ENCODE results near the gene KIAA0825.

Gene KIAA0825

DNA sequence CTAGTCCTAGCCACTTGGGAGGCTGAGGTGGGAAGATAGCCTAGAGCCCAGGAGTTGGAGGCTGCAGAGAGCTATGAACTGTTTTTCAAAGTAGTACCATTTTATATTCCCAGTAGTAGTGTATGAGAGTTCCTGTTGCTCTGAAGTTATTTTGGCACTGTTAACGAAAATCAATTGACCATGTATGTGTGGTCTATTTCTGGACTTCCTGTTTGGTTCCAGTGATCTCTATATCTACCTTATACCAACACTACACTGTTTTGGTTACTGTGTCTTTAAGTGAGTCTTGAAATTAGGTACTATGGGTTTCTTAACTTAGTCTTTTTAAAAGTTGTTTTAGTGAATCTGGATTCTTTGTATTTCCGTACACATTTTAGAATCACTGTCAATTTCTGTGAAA, 13.6 kb upstream of the KIAA0825 start:
- Histone ChIP-seq H3K4me1 (no peaks in the 10 kb centered on the region), H3K9ac (no peak overlapping the region), H3K4me3 (ENCODE audit: low read depth, low read length) (no peak overlapping the region), H3K27me3 (ENCODE audit: control insufficient read depth, insufficient read depth, low read length) (no peaks in the 10 kb centered on the region), H3K4me2 (ENCODE audit: low read length) (no peak overlapping the region), H3K27ac (no peak overlapping the region), H3K79me2 (peaks cover 3% of the 10 kb centered on the region), H3K36me3 (ENCODE audit: control insufficient read depth, insufficient read depth, low read length) (no peaks in the 10 kb centered on the region), H2AFZ (no peak overlapping the region), H3K9me3 (ENCODE audit: control insufficient read depth, low read length) (no peaks in the 10 kb centered on the region)
- TF ChIP-seq, protein P1, sequence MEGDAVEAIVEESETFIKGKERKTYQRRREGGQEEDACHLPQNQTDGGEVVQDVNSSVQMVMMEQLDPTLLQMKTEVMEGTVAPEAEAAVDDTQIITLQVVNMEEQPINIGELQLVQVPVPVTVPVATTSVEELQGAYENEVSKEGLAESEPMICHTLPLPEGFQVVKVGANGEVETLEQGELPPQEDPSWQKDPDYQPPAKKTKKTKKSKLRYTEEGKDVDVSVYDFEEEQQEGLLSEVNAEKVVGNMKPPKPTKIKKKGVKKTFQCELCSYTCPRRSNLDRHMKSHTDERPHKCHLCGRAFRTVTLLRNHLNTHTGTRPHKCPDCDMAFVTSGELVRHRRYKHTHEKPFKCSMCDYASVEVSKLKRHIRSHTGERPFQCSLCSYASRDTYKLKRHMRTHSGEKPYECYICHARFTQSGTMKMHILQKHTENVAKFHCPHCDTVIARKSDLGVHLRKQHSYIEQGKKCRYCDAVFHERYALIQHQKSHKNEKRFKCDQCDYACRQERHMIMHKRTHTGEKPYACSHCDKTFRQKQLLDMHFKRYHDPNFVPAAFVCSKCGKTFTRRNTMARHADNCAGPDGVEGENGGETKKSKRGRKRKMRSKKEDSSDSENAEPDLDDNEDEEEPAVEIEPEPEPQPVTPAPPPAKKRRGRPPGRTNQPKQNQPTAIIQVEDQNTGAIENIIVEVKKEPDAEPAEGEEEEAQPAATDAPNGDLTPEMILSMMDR (IDR thresholded peaks at IDR 0.05) = no peak

DNA sequence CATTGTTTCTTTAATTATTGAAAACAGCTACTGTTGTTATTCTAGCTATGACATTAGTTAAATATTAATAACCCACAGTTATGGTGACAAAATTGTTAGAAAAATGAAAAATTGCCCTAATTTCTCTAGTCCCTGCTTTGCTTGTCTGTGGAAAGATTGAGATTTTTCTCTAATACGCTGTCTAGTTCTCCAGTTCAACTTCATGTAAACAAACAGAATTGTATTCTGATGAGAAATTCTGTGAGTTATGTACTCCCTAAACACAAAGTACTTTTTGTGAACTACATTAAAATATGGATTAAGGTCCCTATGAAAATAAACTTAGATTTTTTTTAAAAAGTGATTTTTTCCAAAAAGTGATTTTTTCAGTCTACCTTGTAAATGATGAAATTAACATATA, 8.8 kb upstream of the KIAA0825 start:
- H3K79me2 ChIP-seq = no peaks in the 10 kb centered on the region
- no peaks in the 10 kb centered on the region for H3K9me3 ChIP-seq (ENCODE audit: control insufficient read depth, low read length)
- TF ChIP-seq, protein P1 (IDR thresholded peaks at IDR 0.05) = no peak
- H3K36me3 ChIP-seq (ENCODE audit: control insufficient read depth, insufficient read depth, low read length) = no peaks in the 10 kb centered on the region
- H3K27ac ChIP-seq = no peak overlapping the region
- no peak overlapping the region for H3K4me2 ChIP-seq (ENCODE audit: low read length)
- no peaks in the 10 kb centered on the region for H3K27me3 ChIP-seq (ENCODE audit: control insufficient read depth, insufficient read depth, low read length)
- H2AFZ ChIP-seq = no peak overlapping the region
- H3K4me1 ChIP-seq = no peaks in the 10 kb centered on the region
- H3K4me3 ChIP-seq (ENCODE audit: low read depth, low read length) = no peak overlapping the region
- H3K9ac ChIP-seq = no peak overlapping the region

DNA sequence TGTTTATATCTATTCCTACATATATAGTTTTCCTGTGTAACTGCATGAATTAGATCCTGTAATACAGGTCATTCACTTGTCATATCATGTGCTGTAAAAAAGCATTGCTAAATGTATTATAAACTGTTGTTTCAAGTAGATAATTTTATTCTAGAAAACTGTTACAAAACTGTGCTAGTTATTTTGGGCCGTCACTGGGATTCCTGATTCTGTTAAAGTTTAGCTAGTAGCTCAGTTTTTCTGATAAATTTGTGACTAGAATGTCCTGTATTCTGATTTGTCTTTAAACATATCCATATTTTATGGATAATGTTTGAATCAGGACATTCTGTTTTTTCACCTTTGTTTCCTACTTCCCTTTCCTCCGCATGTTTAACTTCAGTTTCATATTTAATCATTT, 5.5 kb upstream of the KIAA0825 start:
- no peaks in the 10 kb centered on the region for H3K9me3 ChIP-seq (ENCODE audit: control insufficient read depth, low read length)
- peaks cover 6% of the 10 kb centered on the region for H3K79me2 ChIP-seq
- H3K36me3 ChIP-seq (ENCODE audit: control insufficient read depth, insufficient read depth, low read length) = no peaks in the 10 kb centered on the region
- no peak overlapping the region for H3K4me2 ChIP-seq (ENCODE audit: low read length)
- no peak overlapping the region for H2AFZ ChIP-seq
- no peak overlapping the region for H3K9ac ChIP-seq
- H3K4me3 ChIP-seq (ENCODE audit: low read depth, low read length) = no peak overlapping the region
- TF ChIP-seq, protein P1 (IDR thresholded peaks at IDR 0.05) = no peak
- H3K27ac ChIP-seq = no peak overlapping the region
- H3K27me3 ChIP-seq (ENCODE audit: control insufficient read depth, insufficient read depth, low read length) = no peaks in the 10 kb centered on the region
- no peaks in the 10 kb centered on the region for H3K4me1 ChIP-seq

DNA sequence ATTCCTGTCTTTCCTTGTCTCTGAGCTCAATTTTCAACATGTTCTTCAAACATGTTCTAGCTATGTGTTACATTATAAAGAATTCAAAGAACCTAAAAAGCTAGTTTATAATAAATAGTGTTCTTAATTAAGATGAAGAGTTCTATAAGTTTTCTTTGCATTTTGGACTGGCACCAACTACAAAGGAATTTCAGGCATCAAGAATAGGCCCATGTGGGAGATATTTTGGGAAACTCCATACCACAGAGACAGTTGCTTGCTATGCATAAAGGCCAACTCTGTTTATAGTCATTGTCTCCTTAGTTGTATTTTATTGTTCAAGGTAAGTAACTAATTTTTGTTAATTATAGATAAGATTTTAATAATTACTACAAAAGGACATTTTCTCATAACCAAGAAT, 4.6 kb upstream of the KIAA0825 start:
- Histone ChIP-seq H3K9me3 (ENCODE audit: control insufficient read depth, low read length) (no peaks in the 10 kb centered on the region), H3K4me1 (no peaks in the 10 kb centered on the region), H3K27ac (no peak overlapping the region), H2AFZ (no peak overlapping the region), H3K4me2 (ENCODE audit: low read length) (no peak overlapping the region), H3K4me3 (ENCODE audit: low read depth, low read length) (no peak overlapping the region), H3K79me2 (peaks cover 6% of the 10 kb centered on the region), H3K9ac (no peak overlapping the region), H3K36me3 (ENCODE audit: control insufficient read depth, insufficient read depth, low read length) (no peaks in the 10 kb centered on the region), H3K27me3 (ENCODE audit: control insufficient read depth, insufficient read depth, low read length) (no peaks in the 10 kb centered on the region)
- TF ChIP-seq, protein P1 (IDR thresholded peaks at IDR 0.05) = no peak

DNA sequence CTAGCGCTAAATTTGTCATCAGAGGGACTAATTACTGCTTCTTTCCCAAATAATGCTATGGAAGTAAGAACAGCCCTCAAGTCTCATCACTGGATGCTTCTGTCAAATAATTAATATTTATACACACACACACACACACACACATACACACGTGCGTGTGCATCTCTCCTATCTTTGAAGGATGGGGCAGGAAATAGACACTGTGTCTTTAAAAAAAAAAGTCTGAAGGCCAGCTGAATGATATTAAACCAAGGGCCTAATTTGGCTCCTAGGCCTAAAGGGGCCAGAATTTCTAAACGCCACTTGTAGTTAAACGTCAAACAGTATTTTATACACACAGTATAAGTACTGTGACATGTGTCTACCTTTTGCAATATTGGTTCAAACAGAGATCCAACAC, 3.4 kb upstream of the KIAA0825 start:
- H3K4me3 ChIP-seq (ENCODE audit: low read depth, low read length) = no peak overlapping the region
- no peak overlapping the region for H3K9ac ChIP-seq
- peaks cover 6% of the 10 kb centered on the region for H3K79me2 ChIP-seq

More for the DNA sequence above, 3.4 kb upstream of the KIAA0825 start:
- TF ChIP-seq, protein P1 (IDR thresholded peaks at IDR 0.05) = no peak
- H3K27me3 ChIP-seq (ENCODE audit: control insufficient read depth, insufficient read depth, low read length) = no peaks in the 10 kb centered on the region
- H3K27ac ChIP-seq = no peak overlapping the region
- no peak overlapping the region for H2AFZ ChIP-seq
- no peak overlapping the region for H3K4me2 ChIP-seq (ENCODE audit: low read length)
- no peaks in the 10 kb centered on the region for H3K4me1 ChIP-seq
- H3K36me3 ChIP-seq (ENCODE audit: control insufficient read depth, insufficient read depth, low read length) = no peaks in the 10 kb centered on the region
- no peaks in the 10 kb centered on the region for H3K9me3 ChIP-seq (ENCODE audit: control insufficient read depth, low read length)
